DOHH2 (cell line): ENCODE data around the gene MAPK8.

Experiments
- EZH2phosphoT487 ChIP-seq: fragments of 200-600 bp; sonication (generic); IDR thresholded peaks from 2 replicates; pipeline ENCODE4 v1.6.1; 2017; ENCODE audit warnings: borderline replicate concordance, mild to moderate bottlenecking, antibody characterized with exemption, low read length, moderate library complexity, mixed read lengths
- TF ChIP-seq, protein P1 (sequence below): fragments of 200-600 bp; sonication (generic); IDR thresholded peaks from one replicate; pipeline ENCODE4 v1.5.1; 2014; ENCODE audit warnings: antibody characterized with exemption, mild to moderate bottlenecking, low read depth, low read length; ENCODE audit not compliant: poor library complexity, severe bottlenecking

DNA sequence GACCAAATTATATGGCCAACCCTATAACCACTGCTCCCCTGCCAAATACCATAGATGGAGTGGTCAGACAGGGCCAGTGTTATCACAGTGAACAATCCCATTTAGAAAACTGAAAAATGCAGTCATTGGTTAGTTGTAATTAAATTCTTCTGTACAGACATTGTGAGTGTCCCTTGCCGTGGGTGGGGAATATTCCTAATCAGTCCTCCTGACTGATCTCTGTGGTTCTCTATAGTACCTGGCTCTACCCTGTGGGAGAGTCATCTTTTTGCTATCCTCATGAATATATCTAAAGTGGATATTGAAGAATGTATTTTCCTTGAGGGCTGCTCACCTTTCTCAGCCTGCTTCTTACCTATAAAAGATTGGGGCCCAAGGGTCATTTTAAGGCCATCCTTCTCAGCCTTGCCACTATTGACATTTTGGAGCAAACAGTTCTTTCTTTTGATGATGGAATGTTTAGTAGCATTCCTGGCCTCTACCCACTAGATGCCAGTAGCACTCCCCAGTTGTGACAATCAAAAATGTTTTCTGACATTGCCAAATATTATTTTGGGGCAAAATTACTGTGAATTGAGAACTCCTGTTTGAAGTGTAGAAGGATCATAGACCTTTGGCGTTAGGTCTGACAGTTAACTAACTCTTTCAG is 110.2 kb downstream of the MAPK8 start:
- TF ChIP-seq, protein P1, sequence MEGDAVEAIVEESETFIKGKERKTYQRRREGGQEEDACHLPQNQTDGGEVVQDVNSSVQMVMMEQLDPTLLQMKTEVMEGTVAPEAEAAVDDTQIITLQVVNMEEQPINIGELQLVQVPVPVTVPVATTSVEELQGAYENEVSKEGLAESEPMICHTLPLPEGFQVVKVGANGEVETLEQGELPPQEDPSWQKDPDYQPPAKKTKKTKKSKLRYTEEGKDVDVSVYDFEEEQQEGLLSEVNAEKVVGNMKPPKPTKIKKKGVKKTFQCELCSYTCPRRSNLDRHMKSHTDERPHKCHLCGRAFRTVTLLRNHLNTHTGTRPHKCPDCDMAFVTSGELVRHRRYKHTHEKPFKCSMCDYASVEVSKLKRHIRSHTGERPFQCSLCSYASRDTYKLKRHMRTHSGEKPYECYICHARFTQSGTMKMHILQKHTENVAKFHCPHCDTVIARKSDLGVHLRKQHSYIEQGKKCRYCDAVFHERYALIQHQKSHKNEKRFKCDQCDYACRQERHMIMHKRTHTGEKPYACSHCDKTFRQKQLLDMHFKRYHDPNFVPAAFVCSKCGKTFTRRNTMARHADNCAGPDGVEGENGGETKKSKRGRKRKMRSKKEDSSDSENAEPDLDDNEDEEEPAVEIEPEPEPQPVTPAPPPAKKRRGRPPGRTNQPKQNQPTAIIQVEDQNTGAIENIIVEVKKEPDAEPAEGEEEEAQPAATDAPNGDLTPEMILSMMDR: no peak
- TF ChIP-seq EZH2phosphoT487: no peak
